H1 (cell line): ENCODE data around the gene THAP4. TPM values are rescaled to one million over a fixed set of nuclear protein-coding genes. Genes with fewer than 3 reads are reported as not detected.

ENCODE experiments used
- ATF3 ChIP-seq: IDR thresholded peaks from 2 replicates; pipeline ENCODE4 v1.6.1; 2011; ENCODE audit warnings: low read depth, mild to moderate bottlenecking, low read length; ENCODE audit not compliant: insufficient read depth
- CHD7 ChIP-seq: fragments of 300-600 bp; sonication (generic); IDR thresholded peaks from 2 replicates; pipeline ENCODE4 v1.7.1; 2012; ENCODE audit warnings: low read length, moderate library complexity, mild to moderate bottlenecking, inconsistent platforms; ENCODE audit not compliant: insufficient replicate concordance
- HDAC6 ChIP-seq: IDR thresholded peaks from one replicate; pipeline ENCODE4 v1.7.1; 2012; ENCODE audit warnings: low read depth, mild to moderate bottlenecking, inconsistent platforms, low read length, moderate library complexity
- polyA plus RNA-seq, 7 experiments: library from polyadenylated mRNA; depleted of rRNA in 3 of 7; stranded (reverse) in 5 of 7; unstranded in 2 of 7; fragments of >200 nt in 5 of 7; fragments of 200-250 nt in 2 of 7; gene quantifications; 1 replicate in 5 of 7; 2 replicates in 1 of 7; 4 replicates in 1 of 7; pipeline versions ENCODE4 v1.2.1 to v1.2.3, GENCODE V29; 2011 to 2013; ENCODE audit warnings: missing spikeins in 2 of 7, mixed read lengths in 2 of 7
- total RNA-seq: library from RNA; stranded (reverse); fragmentation: NEBNext Ultra II Directional; extraction: Animal tissue kit (Norgen Biotek cat#: 25700); gene quantifications from 2 replicates; pipeline ENCODE4 v1.2.1, GENCODE V29; 2021

The THAP4 gene
- total and polyA plus RNA-seq, 2 of the 8 experiments (the other 6 are each of a cell fraction or from before 2014, with no cell fraction given) = 78.9 to 83.6 TPM

- TF ChIP-seq CHD7 (no peak), ATF3 (no peak), HDAC6 (no peak)
Measured at GRCh38 chr2:241538838-241539615, 97.9 kb downstream of the THAP4 start (continued).
